Lung (tissue), 12 donors: ENCODE data around the gene GNAI2. TPM values are rescaled to one million over a fixed set of nuclear protein-coding genes. Genes with fewer than 3 reads are reported as not detected.
"Not testable (repeated sequence)": the region's sequence is repeated elsewhere in the genome, so short reads cannot be mapped to it uniquely, and the experiment has no call there.

ENCODE experiments used
- ATAC-seq: fragments of 200-7000 bp; cut with Tn5 transposase; one replicate; pipeline ENCODE4 v1.9.1; 2020; ENCODE audit warnings: moderate number of reproducible peaks; ENCODE audit not compliant: insufficient read depth, low FRiP score
- DNase-seq, 3 donors: peaks; one replicate each; pipeline ENCODE4 v3.0.0-alpha.2; 2013 to 2017
- H3K27ac ChIP-seq, 2 donors: one replicate each; pipeline ENCODE4 v1.5.1; 2013; ENCODE audit warnings: mild to moderate bottlenecking in 2 of 2, moderate library complexity in 2 of 2, control low read depth in 1 of 2, inconsistent platforms in 1 of 2, low read depth in 1 of 2, low read length in 1 of 2
- H3K27me3 ChIP-seq, 3 donors: one replicate each; pipeline ENCODE4 v1.5.1; 2013; ENCODE audit warnings: low read length in 2 of 3; ENCODE audit not compliant: control insufficient read depth in 3 of 3, insufficient read depth in 3 of 3
- H3K36me3 ChIP-seq, 4 donors: one replicate each; pipeline ENCODE4 v1.5.1; 2013; ENCODE audit warnings: low read length in 4 of 4, mild to moderate bottlenecking in 1 of 4, moderate library complexity in 1 of 4; ENCODE audit not compliant: control insufficient read depth in 4 of 4, insufficient read depth in 4 of 4
- H3K4me1 ChIP-seq, 5 donors: one replicate each; pipeline ENCODE4 v1.5.1; 2013; ENCODE audit warnings: low read length in 5 of 5, mild to moderate bottlenecking in 2 of 5, moderate library complexity in 1 of 5; ENCODE audit not compliant: control insufficient read depth in 5 of 5, insufficient read depth in 5 of 5
- H3K4me3 ChIP-seq: one replicate; pipeline ENCODE4 v1.5.1; 2013; ENCODE audit warnings: mild to moderate bottlenecking, control low read depth, moderate library complexity
- H3K9ac ChIP-seq, 2 donors: one replicate each; pipeline ENCODE4 v1.5.1; 2013; ENCODE audit warnings: low read length in 2 of 2, control low read depth in 1 of 2; ENCODE audit not compliant: insufficient read depth in 1 of 2
- H3K9me3 ChIP-seq, 4 donors: one replicate each; pipeline ENCODE4 v1.5.1; 2013; ENCODE audit warnings: low read length in 3 of 4, mild to moderate bottlenecking in 1 of 4, moderate library complexity in 1 of 4; ENCODE audit not compliant: control insufficient read depth in 4 of 4, insufficient read depth in 3 of 4
- CTCF ChIP-seq: IDR thresholded peaks from 2 replicates; pipeline ENCODE4 v1.5.1; 2012; ENCODE audit warnings: mild to moderate bottlenecking; ENCODE audit errors: control extremely low read depth, extremely low read depth
- WGBS, 2 donors: extraction: QIAGEN DNeasy Blood & Tissue Kit; methylation state at CpG; one replicate each; pipeline ENCODE4 v1.1.7; 2013; 5-methylcytosine and 5-hydroxymethylcytosine counted together
- polyA plus RNA-seq, 2 donors: library from polyadenylated mRNA; stranded (reverse); fragments of 200-250 nt; gene quantifications; one replicate each; pipeline ENCODE4 v1.2.1, GENCODE V29; 2013
- total RNA-seq, 2 donors: library from RNA; depleted of rRNA in 1 of 2; stranded (reverse); fragments of >200 nt in 1 of 2; gene quantifications; one replicate each; pipeline ENCODE4 v1.2.1, GENCODE V29; 2014 to 2021
- donor health status: control.
- donor health status: control.
- donor health status: Bipolar disorder and iron deficiency.
- donor health status: healthy.
- donor health status: DM: yes; HTN: yes; CAD: no.

The GNAI2 gene
- total and polyA plus RNA-seq, 4 donors, result 217 to 364 (median 278) TPM

GRCh38 chr3:50210176-50210509, 25.9 kb upstream of the GNAI2 start:
- H3K4me3 ChIP-seq, result no peak overlapping the region
- peaks cover 0 to 13% (median 5%) of the 10 kb centered on the region in 5 donors for H3K4me1 ChIP-seq
- TF ChIP-seq CTCF, result no peak
- H3K27me3 ChIP-seq, result peaks cover 0 to 3% (median 0%) of the 10 kb centered on the region in 3 donors
- H3K36me3 ChIP-seq, result no peaks in the 10 kb centered on the region
- 91 to 92% methylated on average over 5 of the region's 5 CpGs for WGBS, 2 donors
- ATAC-seq, result no peak
- no peaks in the 10 kb centered on the region for H3K9me3 ChIP-seq
- H3K27ac ChIP-seq, result no peak overlapping the region
- no peak overlapping the region for H3K9ac ChIP-seq
- no peak for DNase-seq

- Histone ChIP-seq H3K27me3 (peaks cover 0 to 3% (median 0%) of the 10 kb centered on the region in 3 donors), H3K9me3 (no peaks in the 10 kb centered on the region), H3K4me3 (no peak overlapping the region), H3K9ac (no peak overlapping the region), H3K27ac (no peak overlapping the region), H3K36me3 (no peaks in the 10 kb centered on the region), H3K4me1 (peaks cover 0 to 7% (median 1%) of the 10 kb centered on the region in 5 donors)
- ATAC-seq, result no peak
- 84 to 93% methylated on average over 13 of the region's 13 CpGs for WGBS, 2 donors
- no peak for DNase-seq
- no peak for TF ChIP-seq CTCF
Observed at GRCh38 chr3:50210510-50211367, 25.3 kb upstream of the GNAI2 start.

- H3K9me3 ChIP-seq, H3K9ac ChIP-seq, H3K27me3 ChIP-seq, DNase-seq, H3K27ac ChIP-seq, H3K36me3 ChIP-seq, H3K4me1 ChIP-seq, ATAC-seq, H3K4me3 ChIP-seq: not testable (repeated sequence)
- 89 to 98% methylated on average over 5 of the region's 5 CpGs for WGBS, 2 donors
Observed at GRCh38 chr3:50211368-50211717, 24.7 kb upstream of the GNAI2 start.

- Histone ChIP-seq H3K4me1 (peaks cover 0 to 7% (median 0%) of the 10 kb centered on the region in 5 donors), H3K27ac (no peak overlapping the region), H3K36me3 (no peaks in the 10 kb centered on the region), H3K4me3 (no peak overlapping the region), H3K9ac (no peak overlapping the region), H3K9me3 (no peaks in the 10 kb centered on the region), H3K27me3 (no peaks in the 10 kb centered on the region)
- WGBS, 2 donors, result 77 to 80% methylated on average over 2 of the region's 2 CpGs
- TF ChIP-seq CTCF, result no peak
- DNase-seq, result no peak
- no peak for ATAC-seq
Observed at GRCh38 chr3:50211930-50212329, 24.1 kb upstream of the GNAI2 start.
